ENCODE results near the gene TSEN34.
"Not testable (repeated sequence)": the region's sequence is repeated elsewhere in the genome, so short reads cannot be mapped to it uniquely, and the experiment has no call there.

Gene TSEN34

GRCh38 chr19:54211235-54211634, 20.1 kb downstream of the TSEN34 start:
- CTCF ChIA-PET = interaction anchor here (1.1 to 3.3 kb wide), 9 partner anchors 11 to 55 kb away, joined by 3 to 18 read pairs (median 7); partner anchors contain the start of genes MBOAT7 and RPS9

GRCh38 chr19:54214217-54214616, 23.1 kb downstream of the TSEN34 start:
- H3K27ac ChIP-seq (ENCODE audit: insufficient read depth in 1 of 2, low read depth in 1 of 2, low read length in 2 of 2, poor library complexity in 1 of 2, severe bottlenecking in 2 of 2); H3K27me3 ChIP-seq (replicated peaks in 2 of 5; ENCODE audit: control insufficient read depth in 4 of 5, insufficient read depth in 5 of 5, low read length in 4 of 5); H3K9me3 ChIP-seq (ENCODE audit: control extremely low read depth in 1 of 5, control insufficient read depth in 4 of 5, insufficient read depth in 2 of 5, low read depth in 1 of 5, low read length in 4 of 5); DNase-seq; H3K36me3 ChIP-seq (ENCODE audit: control insufficient read depth in 4 of 4, insufficient read depth in 4 of 4, low read length in 3 of 4); CTCF ChIA-PET; H3K4me3 ChIP-seq (ENCODE audit: control insufficient read depth in 1 of 7, extremely low read depth in 1 of 7, insufficient read depth in 4 of 7, low read depth in 2 of 7, low read length in 6 of 7); POLR2A ChIA-PET: not testable (repeated sequence)
- no CpG with 5 or more reads among the region's 5 CpGs for WGBS (ENCODE audit: insufficient coverage)
- peaks cover 10 to 36% (median 26%) of the 10 kb centered on the region in 4 experiments for H3K4me1 ChIP-seq (ENCODE audit: control extremely low read depth in 1 of 4, control insufficient read depth in 4 of 4, insufficient read depth in 4 of 4, low read length in 3 of 4)

More at GRCh38 chr19:54211235-54211634, 20.1 kb downstream of the TSEN34 start:
- POLR2A ChIA-PET = interaction anchor here (1.6 to 5.2 kb wide), 3 partner anchors 11 to 22 kb away, joined by 3 to 95 read pairs (median 33); partner anchors contain the start of genes LILRB3, MBOAT7, RPS9 and TSEN34
- H3K27ac ChIP-seq (ENCODE audit: insufficient read depth in 1 of 2, low read depth in 1 of 2, low read length in 2 of 2, poor library complexity in 1 of 2, severe bottlenecking in 2 of 2) = peak overlapping the region; percentile 12 to 36
- peaks cover 15 to 66% (median 54%) of the 10 kb centered on the region in 4 experiments for H3K4me1 ChIP-seq (ENCODE audit: control extremely low read depth in 1 of 4, control insufficient read depth in 4 of 4, insufficient read depth in 4 of 4, low read length in 3 of 4)
- H3K4me3 ChIP-seq (ENCODE audit: control insufficient read depth in 1 of 7, extremely low read depth in 1 of 7, insufficient read depth in 4 of 7, low read depth in 2 of 7, low read length in 6 of 7) = peak overlapping the region in 1 of 7 experiments; percentile 61
- H3K27me3 ChIP-seq (replicated peaks in 2 of 5; ENCODE audit: control insufficient read depth in 4 of 5, insufficient read depth in 5 of 5, low read length in 4 of 5) = no peaks in the 10 kb centered on the region
- 83% methylated on average over 11 of the region's 12 CpGs for WGBS (ENCODE audit: insufficient coverage)
- no peaks in the 10 kb centered on the region for H3K9me3 ChIP-seq (ENCODE audit: control extremely low read depth in 1 of 5, control insufficient read depth in 4 of 5, insufficient read depth in 2 of 5, low read depth in 1 of 5, low read length in 4 of 5)
- peaks cover 0 to 14% (median 7%) of the 10 kb centered on the region in 4 experiments for H3K36me3 ChIP-seq (ENCODE audit: control insufficient read depth in 4 of 4, insufficient read depth in 4 of 4, low read length in 3 of 4)
- DNase-seq = no peak

- CTCF ChIA-PET; DNase-seq; H3K9me3 ChIP-seq (ENCODE audit: control extremely low read depth in 1 of 5, control insufficient read depth in 4 of 5, insufficient read depth in 2 of 5, low read depth in 1 of 5, low read length in 4 of 5); H3K36me3 ChIP-seq (ENCODE audit: control insufficient read depth in 4 of 4, insufficient read depth in 4 of 4, low read length in 3 of 4); H3K27ac ChIP-seq (ENCODE audit: insufficient read depth in 1 of 2, low read depth in 1 of 2, low read length in 2 of 2, poor library complexity in 1 of 2, severe bottlenecking in 2 of 2); H3K4me3 ChIP-seq (ENCODE audit: control insufficient read depth in 1 of 7, extremely low read depth in 1 of 7, insufficient read depth in 4 of 7, low read depth in 2 of 7, low read length in 6 of 7); POLR2A ChIA-PET; H3K27me3 ChIP-seq (replicated peaks in 2 of 5; ENCODE audit: control insufficient read depth in 4 of 5, insufficient read depth in 5 of 5, low read length in 4 of 5): not testable (repeated sequence)
- WGBS (ENCODE audit: insufficient coverage) = no CpG with 5 or more reads among the region's 19 CpGs
- peaks cover 10 to 31% (median 21%) of the 10 kb centered on the region in 4 experiments for H3K4me1 ChIP-seq (ENCODE audit: control extremely low read depth in 1 of 4, control insufficient read depth in 4 of 4, insufficient read depth in 4 of 4, low read length in 3 of 4)
These were observed 23.6 kb downstream of the TSEN34 start for GRCh38 chr19:54214734-54215133.

GRCh38 chr19:54216869-54217268, 25.8 kb downstream of the TSEN34 start:
- Histone ChIP-seq H3K27ac (ENCODE audit: insufficient read depth in 1 of 2, low read depth in 1 of 2, low read length in 2 of 2, poor library complexity in 1 of 2, severe bottlenecking in 2 of 2) (no peak overlapping the region), H3K4me1 (ENCODE audit: control extremely low read depth in 1 of 4, control insufficient read depth in 4 of 4, insufficient read depth in 4 of 4, low read length in 3 of 4) (peaks cover 0 to 14% (median 4%) of the 10 kb centered on the region in 4 experiments), H3K27me3 (replicated peaks in 2 of 5; ENCODE audit: control insufficient read depth in 4 of 5, insufficient read depth in 5 of 5, low read length in 4 of 5) (no peaks in the 10 kb centered on the region), H3K36me3 (ENCODE audit: control insufficient read depth in 4 of 4, insufficient read depth in 4 of 4, low read length in 3 of 4) (peaks cover 0 to 8% (median 0%) of the 10 kb centered on the region in 4 experiments), H3K4me3 (ENCODE audit: control insufficient read depth in 1 of 7, extremely low read depth in 1 of 7, insufficient read depth in 4 of 7, low read depth in 2 of 7, low read length in 6 of 7) (no peak overlapping the region), H3K9me3 (ENCODE audit: control extremely low read depth in 1 of 5, control insufficient read depth in 4 of 5, insufficient read depth in 2 of 5, low read depth in 1 of 5, low read length in 4 of 5) (no peaks in the 10 kb centered on the region)
- ChIA-PET CTCF (interaction anchor here (1.4 kb wide), 1 partner anchor 15 kb away, joined by 4 read pairs; no protein-coding TSS in a partner anchor), POLR2A (interaction anchor here (0.8 kb wide), 1 partner anchor 11 kb away, joined by 3 read pairs; no protein-coding TSS in a partner anchor)
- DNase-seq = no peak
- 93% methylated on average over 5 of the region's 9 CpGs for WGBS (ENCODE audit: insufficient coverage)

- 90% methylated on average over 5 of the region's 20 CpGs for WGBS (ENCODE audit: insufficient coverage)
- CTCF ChIA-PET = interaction anchor here (1.2 kb wide), 1 partner anchor 15 kb away, joined by 3 read pairs; no protein-coding TSS in a partner anchor
- H3K4me3 ChIP-seq (ENCODE audit: control insufficient read depth in 1 of 7, extremely low read depth in 1 of 7, insufficient read depth in 4 of 7, low read depth in 2 of 7, low read length in 6 of 7); H3K27ac ChIP-seq (ENCODE audit: insufficient read depth in 1 of 2, low read depth in 1 of 2, low read length in 2 of 2, poor library complexity in 1 of 2, severe bottlenecking in 2 of 2); H3K9me3 ChIP-seq (ENCODE audit: control extremely low read depth in 1 of 5, control insufficient read depth in 4 of 5, insufficient read depth in 2 of 5, low read depth in 1 of 5, low read length in 4 of 5); H3K4me1 ChIP-seq (ENCODE audit: control extremely low read depth in 1 of 4, control insufficient read depth in 4 of 4, insufficient read depth in 4 of 4, low read length in 3 of 4); DNase-seq; H3K27me3 ChIP-seq (replicated peaks in 2 of 5; ENCODE audit: control insufficient read depth in 4 of 5, insufficient read depth in 5 of 5, low read length in 4 of 5); H3K36me3 ChIP-seq (ENCODE audit: control insufficient read depth in 4 of 4, insufficient read depth in 4 of 4, low read length in 3 of 4); POLR2A ChIA-PET: not testable (repeated sequence)
These were observed 26.6 kb downstream of the TSEN34 start for GRCh38 chr19:54217517-54218247.

- ChIA-PET POLR2A (no interaction called here), CTCF (interaction anchor here (1.2 kb wide), 1 partner anchor 14 kb away, joined by 3 read pairs; no protein-coding TSS in a partner anchor)
- WGBS (ENCODE audit: insufficient coverage) = 99% methylated on average over 8 of the region's 8 CpGs
- no peak for DNase-seq
- H3K27ac ChIP-seq (ENCODE audit: insufficient read depth in 1 of 2, low read depth in 1 of 2, low read length in 2 of 2, poor library complexity in 1 of 2, severe bottlenecking in 2 of 2) = no peak overlapping the region
- H3K4me1 ChIP-seq (ENCODE audit: control extremely low read depth in 1 of 4, control insufficient read depth in 4 of 4, insufficient read depth in 4 of 4, low read length in 3 of 4) = peaks cover 0 to 5% (median 2%) of the 10 kb centered on the region in 4 experiments
- H3K27me3 ChIP-seq (replicated peaks in 2 of 5; ENCODE audit: control insufficient read depth in 4 of 5, insufficient read depth in 5 of 5, low read length in 4 of 5) = no peaks in the 10 kb centered on the region
- peaks cover 0 to 8% (median 0%) of the 10 kb centered on the region in 4 experiments for H3K36me3 ChIP-seq (ENCODE audit: control insufficient read depth in 4 of 4, insufficient read depth in 4 of 4, low read length in 3 of 4)
- H3K9me3 ChIP-seq (ENCODE audit: control extremely low read depth in 1 of 5, control insufficient read depth in 4 of 5, insufficient read depth in 2 of 5, low read depth in 1 of 5, low read length in 4 of 5) = no peaks in the 10 kb centered on the region
- no peak overlapping the region for H3K4me3 ChIP-seq (ENCODE audit: control insufficient read depth in 1 of 7, extremely low read depth in 1 of 7, insufficient read depth in 4 of 7, low read depth in 2 of 7, low read length in 6 of 7)
These were observed 27.2 kb downstream of the TSEN34 start for GRCh38 chr19:54218259-54218658.
